Measurements from ENCODE around the gene ZNF662. TPM values are rescaled to one million over a fixed set of nuclear protein-coding genes. Genes with fewer than 3 reads are reported as not detected.

Gene ZNF662
- total RNA-seq, 1 experiment from 2014 or later, result not detected

DNA sequence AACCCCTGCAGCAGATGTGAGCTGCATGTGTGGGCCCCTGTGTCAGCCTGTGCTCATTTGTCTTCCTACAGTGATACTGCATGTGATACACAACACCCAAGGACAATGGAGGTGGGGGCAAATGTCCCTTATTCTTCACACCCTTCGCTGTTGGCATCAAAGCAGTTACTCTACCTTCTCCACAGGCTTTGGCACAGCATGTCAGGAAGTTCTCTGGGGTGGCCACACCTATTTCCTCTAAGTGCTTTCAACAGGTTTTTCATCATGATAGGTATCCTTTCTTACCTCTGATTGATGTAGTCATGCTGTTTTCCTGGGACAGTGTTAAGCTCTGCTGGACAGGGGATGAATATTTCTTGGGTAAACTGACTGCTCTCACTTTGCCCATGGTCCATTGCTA, 29.5 kb downstream of the ZNF662 start:
- no peak for DNase-seq (ENCODE audit: low read depth)

DNA sequence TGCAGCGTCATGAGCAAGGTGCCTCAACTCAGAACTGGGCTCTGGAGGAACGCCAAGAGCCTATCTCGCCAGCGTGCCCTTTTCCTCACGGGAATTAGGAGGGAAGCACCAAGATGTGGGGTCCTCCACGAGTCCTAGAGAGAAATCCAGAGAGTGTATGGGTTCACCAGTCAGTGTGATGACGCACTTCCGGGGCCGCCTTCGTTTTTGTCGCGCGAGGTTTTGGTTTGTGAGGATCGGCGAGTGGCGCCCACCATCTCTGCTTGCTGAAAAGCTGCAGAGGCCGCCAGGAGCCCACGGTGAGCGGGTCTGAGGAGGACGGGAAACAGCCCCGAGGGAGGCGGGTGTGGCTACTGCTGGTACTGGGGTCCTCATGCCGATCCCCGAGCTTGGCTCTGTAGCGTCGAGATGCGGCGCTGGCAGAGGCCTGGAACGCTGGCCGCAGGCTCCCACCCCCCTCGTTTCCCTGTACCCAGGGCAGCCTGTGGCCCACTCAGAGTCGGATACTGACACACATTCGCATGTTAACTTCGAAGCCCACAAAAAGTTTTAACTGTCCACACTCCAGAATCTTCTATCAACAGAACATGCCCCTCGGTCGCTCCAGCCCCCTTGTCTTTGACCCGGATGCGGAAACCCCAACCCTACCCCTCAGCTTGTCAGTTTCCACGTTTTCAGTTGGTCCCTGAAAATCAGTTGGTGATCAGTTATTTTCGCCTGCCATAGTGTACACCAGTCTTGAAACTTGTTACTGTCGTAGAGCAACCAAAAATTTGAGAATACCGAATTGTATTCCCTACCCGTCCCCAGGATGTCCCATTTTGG, 30.4 kb downstream of the ZNF662 start:
- no peak for DNase-seq (ENCODE audit: low read depth)

DNA sequence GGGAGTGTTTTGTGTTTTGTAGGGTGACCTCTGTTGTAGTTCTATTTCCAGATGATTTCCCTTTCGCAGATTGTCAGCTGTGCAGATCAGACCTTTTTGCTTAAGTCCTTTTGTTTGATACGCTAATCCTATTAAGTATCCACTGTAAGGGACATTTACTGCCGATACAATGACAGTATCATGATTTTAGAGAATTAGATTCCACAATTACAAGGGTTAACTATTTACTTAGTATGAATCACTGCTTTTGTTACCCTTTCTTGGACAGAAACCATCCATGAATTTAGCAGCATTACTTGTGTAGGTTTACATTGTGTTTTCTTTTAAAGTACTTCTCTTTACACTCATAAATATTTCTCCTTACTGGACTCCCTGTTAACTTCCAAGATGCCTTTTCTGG, 31.4 kb downstream of the ZNF662 start:
- DNase-seq (ENCODE audit: low read depth), result no peak

DNA sequence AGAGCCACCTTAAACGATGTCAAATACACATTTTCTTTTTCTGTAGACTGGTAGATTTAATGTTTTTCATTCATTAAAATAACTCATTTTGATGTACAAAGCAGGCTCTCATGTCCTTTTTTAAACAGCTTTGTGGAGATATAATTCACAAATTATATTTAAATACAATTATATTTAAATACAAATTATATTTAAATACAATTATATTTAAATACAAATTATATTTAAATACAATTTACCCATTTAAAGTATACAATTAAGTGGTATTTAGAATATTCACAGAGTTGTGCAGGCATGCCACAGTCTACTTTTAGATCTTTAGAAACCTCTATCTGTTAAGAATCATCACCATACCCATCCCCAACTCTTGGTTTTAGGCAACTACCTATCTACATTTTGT, 36.8 kb downstream of the ZNF662 start:
- DNase-seq (ENCODE audit: low read depth), result no peak

DNA sequence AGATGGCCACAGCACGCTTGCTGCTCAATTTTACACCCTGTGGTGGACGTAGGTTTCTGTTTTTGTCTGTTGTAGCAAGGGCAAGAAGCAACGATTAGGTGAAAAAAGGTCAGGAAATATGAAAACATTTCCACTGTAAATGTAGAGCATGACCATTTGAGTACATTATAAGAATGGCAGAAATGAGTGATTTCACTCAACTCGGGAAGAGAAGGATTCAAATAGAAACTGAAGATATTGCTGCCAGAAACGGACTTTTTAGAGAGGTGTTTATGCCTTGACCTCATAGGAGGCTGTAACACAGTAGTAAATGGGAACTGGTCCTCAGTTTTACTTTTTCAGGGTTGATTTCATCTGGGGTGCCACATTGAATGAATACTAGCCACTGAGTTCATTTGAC, 40.1 kb downstream of the ZNF662 start:
- no peak for DNase-seq (ENCODE audit: low read depth)

DNA sequence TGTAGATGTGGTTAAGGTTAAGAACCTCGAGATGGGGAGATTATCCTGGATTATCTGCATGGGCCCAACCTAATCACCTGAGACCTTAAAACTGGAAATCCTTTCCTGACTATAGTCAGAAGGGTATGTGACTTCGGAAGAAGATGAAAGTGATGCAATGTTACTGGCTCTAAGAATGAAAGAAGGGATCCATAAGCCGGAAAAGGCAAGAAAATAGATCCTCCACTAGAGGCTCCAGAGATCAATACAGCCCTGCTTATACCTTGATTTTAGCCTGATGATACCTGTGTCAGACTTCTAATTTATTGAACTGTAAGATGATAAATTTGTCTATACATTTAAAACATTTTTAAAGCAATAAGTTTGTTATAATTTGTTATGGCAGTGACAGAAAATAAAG, 51.6 kb downstream of the ZNF662 start:
- no peak for DNase-seq (ENCODE audit: low read depth)

DNA sequence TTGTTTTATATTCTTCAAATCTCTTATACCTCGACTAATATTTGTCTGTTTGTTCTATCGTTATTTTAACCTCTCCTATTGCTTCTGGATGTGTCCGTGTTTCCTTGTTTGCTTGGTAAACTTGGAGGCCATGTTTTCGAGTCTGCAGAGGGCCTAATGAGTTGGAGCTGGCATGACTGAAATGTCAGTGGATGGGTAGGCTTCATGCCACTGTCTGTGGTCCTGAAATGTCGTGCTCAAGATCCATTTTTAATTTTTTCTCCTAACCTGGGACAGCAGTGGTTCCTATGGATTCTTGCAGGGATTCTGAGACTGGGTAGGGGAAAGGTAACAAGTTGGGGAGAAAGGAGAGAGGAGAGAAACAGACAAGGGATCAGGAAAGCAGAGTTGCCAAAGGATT, 54.3 kb downstream of the ZNF662 start:
- DNase-seq (ENCODE audit: low read depth), result no peak

DNA sequence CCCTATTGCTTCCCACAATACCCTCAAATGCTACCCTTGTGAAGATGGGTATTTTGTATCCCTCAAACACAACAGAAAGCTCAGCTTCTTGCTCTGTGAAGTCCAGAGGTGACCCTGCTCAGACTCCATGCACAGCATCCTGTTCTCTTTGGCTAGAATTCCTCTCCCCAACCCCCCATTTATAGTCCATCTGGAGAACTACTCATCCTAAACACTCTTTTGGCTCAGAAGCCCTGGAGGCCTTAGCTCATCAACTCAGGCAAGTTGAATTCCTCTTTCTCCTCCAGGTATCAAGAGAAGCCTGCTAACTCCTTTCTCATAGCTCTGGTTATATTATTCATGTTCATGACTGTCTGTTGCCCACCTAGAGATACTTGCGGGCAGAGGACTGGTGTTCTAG, 54.8 kb downstream of the ZNF662 start:
- no peak for DNase-seq (ENCODE audit: low read depth)

DNA sequence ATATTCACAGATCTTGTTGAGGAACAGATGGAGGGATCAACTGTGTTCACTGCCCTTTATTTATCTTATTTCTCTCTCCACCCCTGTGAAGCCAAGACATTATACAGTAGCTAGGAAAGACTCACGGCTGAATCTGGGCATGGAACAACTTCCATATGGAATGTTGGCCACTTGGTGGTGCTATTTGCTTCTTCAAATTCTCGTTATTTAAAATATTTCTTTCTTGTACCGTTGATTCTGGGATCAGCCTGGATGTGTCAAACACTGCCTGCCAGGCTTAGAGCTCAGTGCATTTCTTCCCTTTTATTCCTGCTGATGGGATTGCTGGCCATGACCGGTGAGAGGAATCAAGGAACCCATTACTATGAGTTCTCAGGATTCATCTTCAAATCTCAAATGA, 55.7 kb downstream of the ZNF662 start:
- DNase-seq (ENCODE audit: low read depth), result peak; percentile 56

DNA sequence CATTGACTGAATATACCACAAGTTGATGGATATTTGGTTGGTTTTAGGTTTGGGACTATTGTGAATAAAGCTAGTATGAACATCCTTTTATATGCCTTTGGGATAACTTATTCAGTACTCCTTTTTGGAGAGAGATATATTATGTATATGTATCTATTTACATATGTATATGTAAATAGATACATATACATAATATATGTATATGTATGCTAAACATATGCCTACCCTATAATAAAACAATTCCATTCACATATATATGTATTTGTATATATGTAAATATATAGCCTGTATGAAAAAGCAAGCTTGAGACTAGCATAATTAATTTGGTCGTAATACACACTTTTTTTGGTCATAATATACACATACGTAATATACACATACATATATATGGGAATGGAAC, 57.3 kb downstream of the ZNF662 start:
- DNase-seq (ENCODE audit: low read depth), result no peak

DNA sequence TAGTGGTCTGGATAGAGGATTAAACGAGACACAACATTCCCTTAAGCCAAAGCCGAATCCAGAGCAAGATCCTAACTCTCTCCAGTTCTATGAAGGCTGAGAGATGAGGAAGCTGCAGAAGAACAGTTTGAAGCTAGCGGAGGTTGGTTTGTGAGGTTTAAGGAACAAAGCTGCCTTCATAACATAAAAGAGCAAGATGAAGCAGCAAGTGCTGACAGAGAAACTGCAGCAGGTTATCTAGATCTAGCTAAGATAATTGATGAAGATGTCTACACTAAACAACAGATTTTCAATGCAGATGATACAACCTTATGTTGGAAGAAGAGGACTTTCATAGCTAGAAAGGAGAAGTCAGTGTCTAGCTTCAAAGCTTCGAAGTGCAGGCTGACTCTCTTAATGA, 58.3 kb downstream of the ZNF662 start:
- DNase-seq (ENCODE audit: low read depth), result no peak

Other genes starting within 250 kb of the ZNF662 start
- gene KLHL40, start 220.6 kb upstream of the ZNF662 start, total RNA-seq (2014; rRNA removed; shearing (Covaris generic)), result not detected in 2 replicates
- not detected in 2 replicates for gene HHATL, start 203.3 kb upstream of the ZNF662 start, total RNA-seq (2014; rRNA removed; shearing (Covaris generic))
- not detected in 2 replicates for gene CCDC13, start 132.9 kb upstream of the ZNF662 start, total RNA-seq (2014; rRNA removed; shearing (Covaris generic))
- gene HIGD1A, start 101.7 kb upstream of the ZNF662 start, total RNA-seq (2014; rRNA removed; shearing (Covaris generic)), result 116 and 132 TPM in 2 replicates
- not detected in 2 replicates for gene ACKR2, start 96.7 kb upstream of the ZNF662 start, total RNA-seq (2014; rRNA removed; shearing (Covaris generic))
- not detected in 2 replicates for gene CYP8B1, start 30.3 kb upstream of the ZNF662 start, total RNA-seq (2014; rRNA removed; shearing (Covaris generic))
- 0.17 TPM in 1 of 2 replicates, not detected in the other for gene GASK1A, start 73.2 kb downstream of the ZNF662 start, total RNA-seq (2014; rRNA removed; shearing (Covaris generic))
- gene POMGNT2, start 199.9 kb downstream of the ZNF662 start, total RNA-seq (2014; rRNA removed; shearing (Covaris generic)), result 29.1 and 32.9 TPM in 2 replicates

Data from HT1080 (cell line).